BE2C (cell line): ENCODE data around the gene VAV1.

ENCODE experiments used
- DNase-seq: peaks from one replicate; pipeline ENCODE4 v3.0.0-alpha.2; 2020
- H3K27me3 ChIP-seq: fragments of 250-450 bp; sonication (Bioruptor Pico); 2 replicates; pipeline ENCODE4 v1.5.1; 2020; ENCODE audit warnings: mild to moderate bottlenecking
- H3K36me3 ChIP-seq: fragments of 250-450 bp; sonication (Bioruptor Pico); 2 replicates; pipeline ENCODE4 v1.5.1; 2020; ENCODE audit warnings: mild to moderate bottlenecking
- H3K4me1 ChIP-seq: fragments of 250-450 bp; sonication (Bioruptor Pico); 2 replicates; pipeline ENCODE4 v1.5.1; 2020
- H3K4me3 ChIP-seq: 2 replicates; pipeline ENCODE4 v1.5.1; 2011; ENCODE audit warnings: low read depth, low read length
- H3K9me3 ChIP-seq: fragments of 250-450 bp; sonication (Bioruptor Pico); 2 replicates; pipeline ENCODE4 v1.5.1; 2020
- TF ChIP-seq, protein P1 (sequence below): IDR thresholded peaks from 2 replicates; pipeline ENCODE4 v1.5.1; 2012; ENCODE audit warnings: mild to moderate bottlenecking, low read depth, low read length

VAV1 gene

GRCh38 chr19:6725513-6726231, 46.8 kb upstream of the VAV1 start:
- no peak overlapping the region for H3K4me3 ChIP-seq
- no peaks in the 10 kb centered on the region for H3K4me1 ChIP-seq
- DNase-seq, result no peak
- H3K9me3 ChIP-seq, result no peaks in the 10 kb centered on the region; the same call in 1 of the 2 replicates
- H3K27me3 ChIP-seq, result no peaks in the 10 kb centered on the region
- H3K36me3 ChIP-seq, result no peaks in the 10 kb centered on the region
- TF ChIP-seq, protein P1, sequence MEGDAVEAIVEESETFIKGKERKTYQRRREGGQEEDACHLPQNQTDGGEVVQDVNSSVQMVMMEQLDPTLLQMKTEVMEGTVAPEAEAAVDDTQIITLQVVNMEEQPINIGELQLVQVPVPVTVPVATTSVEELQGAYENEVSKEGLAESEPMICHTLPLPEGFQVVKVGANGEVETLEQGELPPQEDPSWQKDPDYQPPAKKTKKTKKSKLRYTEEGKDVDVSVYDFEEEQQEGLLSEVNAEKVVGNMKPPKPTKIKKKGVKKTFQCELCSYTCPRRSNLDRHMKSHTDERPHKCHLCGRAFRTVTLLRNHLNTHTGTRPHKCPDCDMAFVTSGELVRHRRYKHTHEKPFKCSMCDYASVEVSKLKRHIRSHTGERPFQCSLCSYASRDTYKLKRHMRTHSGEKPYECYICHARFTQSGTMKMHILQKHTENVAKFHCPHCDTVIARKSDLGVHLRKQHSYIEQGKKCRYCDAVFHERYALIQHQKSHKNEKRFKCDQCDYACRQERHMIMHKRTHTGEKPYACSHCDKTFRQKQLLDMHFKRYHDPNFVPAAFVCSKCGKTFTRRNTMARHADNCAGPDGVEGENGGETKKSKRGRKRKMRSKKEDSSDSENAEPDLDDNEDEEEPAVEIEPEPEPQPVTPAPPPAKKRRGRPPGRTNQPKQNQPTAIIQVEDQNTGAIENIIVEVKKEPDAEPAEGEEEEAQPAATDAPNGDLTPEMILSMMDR, result no peak

- no peaks in the 10 kb centered on the region for H3K4me1 ChIP-seq
- TF ChIP-seq, protein P1, result no peak
- H3K4me3 ChIP-seq, result no peak overlapping the region
- no peaks in the 10 kb centered on the region for H3K36me3 ChIP-seq
- H3K9me3 ChIP-seq, result no peaks in the 10 kb centered on the region
- H3K27me3 ChIP-seq, result no peaks in the 10 kb centered on the region
- DNase-seq, result no peak
Observed at GRCh38 chr19:6728346-6728745, 44.2 kb upstream of the VAV1 start.

- no peak for DNase-seq
Observed at GRCh38 chr19:6729573-6730152, 42.8 kb upstream of the VAV1 start.

DNA sequence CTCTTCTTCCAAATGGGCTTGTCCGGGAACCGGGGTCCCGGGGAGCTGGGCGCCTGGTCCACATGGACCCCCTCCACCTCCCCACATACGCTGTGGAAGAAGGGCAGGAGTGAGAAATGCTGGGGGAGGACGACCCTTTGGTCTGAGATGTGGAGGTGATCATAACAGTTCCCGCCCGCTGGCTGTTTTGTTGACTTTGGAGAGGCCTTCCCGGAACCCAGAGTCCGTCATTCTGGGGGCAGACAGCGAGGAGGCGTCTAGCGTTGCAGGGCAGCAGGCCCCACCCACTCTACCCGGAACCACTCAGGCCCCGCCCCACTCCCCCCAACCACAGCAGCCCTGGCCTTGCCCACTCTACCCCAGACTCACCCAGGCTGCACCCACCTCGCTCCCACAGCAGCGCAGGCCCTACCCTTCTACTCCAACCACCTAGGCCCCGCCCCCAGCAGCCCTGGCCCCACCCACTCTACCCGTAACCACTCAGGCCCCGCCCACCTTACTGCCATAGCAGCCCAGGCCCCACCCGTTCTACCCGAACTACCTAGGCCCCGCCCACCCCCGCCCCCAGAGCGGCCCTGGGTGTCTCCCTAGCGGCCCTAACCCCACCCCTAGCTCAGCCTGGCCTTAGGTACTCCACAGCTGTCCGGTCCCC, 42.2 kb upstream of the VAV1 start:
- no peaks in the 10 kb centered on the region for H3K27me3 ChIP-seq
- no peaks in the 10 kb centered on the region for H3K9me3 ChIP-seq
- H3K4me3 ChIP-seq, result no peak overlapping the region
- H3K4me1 ChIP-seq, result no peaks in the 10 kb centered on the region
- peak; percentile 46 for DNase-seq
- TF ChIP-seq, protein P1, result no peak
- H3K36me3 ChIP-seq, result no peaks in the 10 kb centered on the region

More at GRCh38 chr19:6729573-6730152, 42.8 kb upstream of the VAV1 start:
- no peaks in the 10 kb centered on the region for H3K36me3 ChIP-seq
- no peaks in the 10 kb centered on the region for H3K4me1 ChIP-seq
- H3K4me3 ChIP-seq, result no peak overlapping the region
- H3K9me3 ChIP-seq, result no peaks in the 10 kb centered on the region
- H3K27me3 ChIP-seq, result no peaks in the 10 kb centered on the region
- TF ChIP-seq, protein P1, result no peak

- Histone ChIP-seq H3K4me3 (no peak overlapping the region), H3K9me3 (no peaks in the 10 kb centered on the region), H3K4me1 (no peaks in the 10 kb centered on the region), H3K36me3 (no peaks in the 10 kb centered on the region), H3K27me3 (no peaks in the 10 kb centered on the region)
- DNase-seq, result no peak
- TF ChIP-seq, protein P1, result no peak
Observed at GRCh38 chr19:6730941-6731670, 41.4 kb upstream of the VAV1 start.
